TTC549 (cell line): ENCODE data around the gene S100A7.
"Not testable (repeated sequence)": the region's sequence is repeated elsewhere in the genome, so short reads cannot be mapped to it uniquely, and the experiment has no call there.

Experiments
- FAIRE-seq: peaks from 2 replicates; lab custom pipeline; 2012; peaks lifted over from hg19 to GRCh38; lab: Jason Lieb, UNC

The S100A7 gene

GRCh38 chr1:153430561-153430960, 29.9 kb downstream of the S100A7 start:
- no peak for FAIRE-seq

- FAIRE-seq, result no peak
These were observed 30.3 kb downstream of the S100A7 start for GRCh38 chr1:153430166-153430553.

GRCh38 chr1:153429266-153430165, 30.9 kb downstream of the S100A7 start:
- FAIRE-seq, result no peak

- no peak for FAIRE-seq
These were observed 31.7 kb downstream of the S100A7 start for GRCh38 chr1:153428791-153429190.

- FAIRE-seq, result no peak
These were observed 32.3 kb downstream of the S100A7 start for GRCh38 chr1:153428073-153428638.

- no peak for FAIRE-seq
These were observed 33.6 kb downstream of the S100A7 start for GRCh38 chr1:153426809-153427208.

- FAIRE-seq, result peak; percentile 65
These were observed 37.9 kb downstream of the S100A7 start for GRCh38 chr1:153422450-153423068.

GRCh38 chr1:153420306-153420705, 40.1 kb downstream of the S100A7 start:
- FAIRE-seq, result no peak

GRCh38 chr1:153419436-153419793, 41.0 kb downstream of the S100A7 start:
- not testable (repeated sequence) for FAIRE-seq

GRCh38 chr1:153418758-153419435, 41.6 kb downstream of the S100A7 start:
- FAIRE-seq, result not testable (repeated sequence)

- no peak for FAIRE-seq
These were observed 43.1 kb downstream of the S100A7 start for GRCh38 chr1:153417136-153417888.

GRCh38 chr1:153415850-153416570, 44.4 kb downstream of the S100A7 start, which contains the start of gene S100A7A:
S100A7A (plus strand) TSS chr1:153416520; CDS start chr1:153418083, 1,563 bp downstream.
- no peak for FAIRE-seq

GRCh38 chr1:153413961-153414360, 46.5 kb downstream of the S100A7 start:
- FAIRE-seq, result peak; percentile 25
